Spinal cord (tissue), 10 donors: Measurements from ENCODE around the gene MRPS14. TPM values are rescaled to one million over a fixed set of nuclear protein-coding genes. Genes with fewer than 3 reads are reported as not detected.
"Not testable (repeated sequence)": the region's sequence is repeated elsewhere in the genome, so short reads cannot be mapped to it uniquely, and the experiment has no call there.

Experiments used
- DNase-seq, 6 donors: peaks; one replicate each; pipeline versions ENCODE4 v3.0.0 to v3.0.0-alpha.2; 2013 to 2015; ENCODE audit warnings: low spot score in 6 of 6, low read depth in 4 of 6
- H3K27ac ChIP-seq: one replicate; pipeline ENCODE4 v1.5.1; 2013; ENCODE audit warnings: low read depth, low read length, control low read depth
- H3K27me3 ChIP-seq: one replicate; pipeline ENCODE4 v1.6.1; 2013; ENCODE audit warnings: low read length; ENCODE audit not compliant: control insufficient read depth, insufficient read depth
- H3K36me3 ChIP-seq: one replicate; pipeline ENCODE4 v1.6.1; 2013; ENCODE audit warnings: low read length; ENCODE audit not compliant: control insufficient read depth, insufficient read depth
- H3K4me1 ChIP-seq: one replicate; pipeline ENCODE4 v1.6.1; 2013; ENCODE audit warnings: low read length; ENCODE audit not compliant: control insufficient read depth, insufficient read depth
- H3K4me3 ChIP-seq: one replicate; pipeline ENCODE4 v1.5.1; 2013; ENCODE audit warnings: low read depth, low read length, control low read depth
- H3K9me3 ChIP-seq: one replicate; pipeline ENCODE4 v1.6.1; 2013; ENCODE audit warnings: low read length; ENCODE audit not compliant: control insufficient read depth, insufficient read depth
- WGBS: methylation state at CpG from one replicate; pipeline ENCODE4 v1.1.5; 2013; ENCODE audit warnings: missing lambda C conversion rate; ENCODE audit not compliant: insufficient coverage; 5-methylcytosine and 5-hydroxymethylcytosine counted together
- polyA plus RNA-seq, 2 donors: library from polyadenylated mRNA; unstranded; fragments of 120-200 nt; gene quantifications; one replicate each; pipeline ENCODE4 v1.2.1, GENCODE V29; 2013; ENCODE audit not compliant: insufficient read length in 2 of 2
- total RNA-seq, 2 donors: library from RNA; depleted of rRNA in 1 of 2; stranded (reverse); fragments of 120-200 nt in 1 of 2; fragments of >200 nt in 1 of 2; gene quantifications; one replicate each; pipeline versions ENCODE4 v1.2.3 to v1.2.4, GENCODE V29; 2013 to 2014
- donor health status: healthy.

MRPS14 gene
- total and polyA plus RNA-seq, 4 donors: 42.6 to 58.6 (median 48.1) TPM

GRCh38 chr1:175050992-175051391, 27.8 kb upstream of the MRPS14 start:
- no CpG with 5 or more reads among the region's 2 CpGs for WGBS
- DNase-seq: no peak
- Histone ChIP-seq H3K4me3 (no peak overlapping the region), H3K36me3 (no peaks in the 10 kb centered on the region), H3K4me1 (no peaks in the 10 kb centered on the region), H3K27me3 (no peaks in the 10 kb centered on the region), H3K9me3 (no peaks in the 10 kb centered on the region), H3K27ac (no peak overlapping the region)

GRCh38 chr1:175045519-175045918, 22.3 kb upstream of the MRPS14 start:
- DNase-seq: no peak
- H3K4me1 ChIP-seq: no peaks in the 10 kb centered on the region
- H3K4me3 ChIP-seq: no peak overlapping the region
- no peaks in the 10 kb centered on the region for H3K9me3 ChIP-seq
- no peak overlapping the region for H3K27ac ChIP-seq
- WGBS: 99% methylated on average over 20 of the region's 32 CpGs
- H3K27me3 ChIP-seq: no peaks in the 10 kb centered on the region
- H3K36me3 ChIP-seq: no peaks in the 10 kb centered on the region

- no peaks in the 10 kb centered on the region for H3K9me3 ChIP-seq
- 95% methylated on average over 18 of the region's 19 CpGs for WGBS
- no peak for DNase-seq
- H3K4me1 ChIP-seq: no peaks in the 10 kb centered on the region
- H3K36me3 ChIP-seq: no peaks in the 10 kb centered on the region
- H3K27ac ChIP-seq: no peak overlapping the region
- H3K27me3 ChIP-seq: no peaks in the 10 kb centered on the region
- no peak overlapping the region for H3K4me3 ChIP-seq
Measured at GRCh38 chr1:175045097-175045496, 21.9 kb upstream of the MRPS14 start.

- not testable (repeated sequence) for DNase-seq, H3K27ac ChIP-seq, H3K4me1 ChIP-seq, H3K36me3 ChIP-seq, H3K9me3 ChIP-seq, H3K4me3 ChIP-seq, H3K27me3 ChIP-seq
- 96% methylated on average over 18 of the region's 18 CpGs for WGBS
Measured at GRCh38 chr1:175044591-175044990, 21.4 kb upstream of the MRPS14 start.

- Histone ChIP-seq H3K4me3 (no peak overlapping the region), H3K27me3 (no peaks in the 10 kb centered on the region), H3K27ac (no peak overlapping the region), H3K36me3 (no peaks in the 10 kb centered on the region), H3K4me1 (no peaks in the 10 kb centered on the region), H3K9me3 (no peaks in the 10 kb centered on the region)
- 50% methylated on average over 15 of the region's 19 CpGs for WGBS
- no peak for DNase-seq
Measured at GRCh38 chr1:175043824-175044223, 20.6 kb upstream of the MRPS14 start.

- no peak for DNase-seq
- Histone ChIP-seq H3K36me3 (no peaks in the 10 kb centered on the region), H3K9me3 (no peaks in the 10 kb centered on the region), H3K27ac (no peak overlapping the region), H3K4me3 (no peak overlapping the region), H3K4me1 (no peaks in the 10 kb centered on the region), H3K27me3 (no peaks in the 10 kb centered on the region)
- WGBS: no CpG with 5 or more reads among the region's 3 CpGs
Measured at GRCh38 chr1:175042650-175043049, 19.4 kb upstream of the MRPS14 start.

GRCh38 chr1:175040324-175040879, 17.2 kb upstream of the MRPS14 start:
- Histone ChIP-seq H3K4me3 (no peak overlapping the region), H3K36me3 (no peaks in the 10 kb centered on the region), H3K27me3 (no peaks in the 10 kb centered on the region), H3K9me3 (no peaks in the 10 kb centered on the region), H3K4me1 (no peaks in the 10 kb centered on the region), H3K27ac (no peak overlapping the region)
- no peak for DNase-seq
- 89% methylated on average over 3 of the region's 4 CpGs for WGBS

GRCh38 chr1:175037416-175037815, 14.2 kb upstream of the MRPS14 start:
- no peaks in the 10 kb centered on the region for H3K36me3 ChIP-seq
- H3K27me3 ChIP-seq: no peaks in the 10 kb centered on the region
- no peak for DNase-seq
- H3K4me1 ChIP-seq: peaks cover 3% of the 10 kb centered on the region
- WGBS: no CpG with 5 or more reads among the region's 7 CpGs
- no peaks in the 10 kb centered on the region for H3K9me3 ChIP-seq
- no peak overlapping the region for H3K4me3 ChIP-seq
- H3K27ac ChIP-seq: no peak overlapping the region

GRCh38 chr1:175036476-175036875, 13.3 kb upstream of the MRPS14 start:
- 50% methylated on average over 1 of the region's 3 CpGs for WGBS
- no peak overlapping the region for H3K4me3 ChIP-seq
- DNase-seq: no peak
- peaks cover 3% of the 10 kb centered on the region for H3K4me1 ChIP-seq
- no peaks in the 10 kb centered on the region for H3K27me3 ChIP-seq
- no peaks in the 10 kb centered on the region for H3K9me3 ChIP-seq
- no peaks in the 10 kb centered on the region for H3K36me3 ChIP-seq
- H3K27ac ChIP-seq: no peak overlapping the region

GRCh38 chr1:175035865-175036264, 12.6 kb upstream of the MRPS14 start:
- H3K27me3 ChIP-seq: no peaks in the 10 kb centered on the region
- no peaks in the 10 kb centered on the region for H3K36me3 ChIP-seq
- no peak overlapping the region for H3K4me3 ChIP-seq
- no peak overlapping the region for H3K27ac ChIP-seq
- 100% methylated on average over 3 of the region's 6 CpGs for WGBS
- no peaks in the 10 kb centered on the region for H3K9me3 ChIP-seq
- peaks cover 3% of the 10 kb centered on the region for H3K4me1 ChIP-seq
- no peak for DNase-seq
